Testis (tissue), 3 donors: ENCODE measurements around the gene FAM228A. TPM values are rescaled to one million over a fixed set of nuclear protein-coding genes. Genes with fewer than 3 reads are reported as not detected.

Experiments used
- DNase-seq: peaks from one replicate; pipeline ENCODE4 v3.0.0-alpha.2; 2019
- H3K27ac ChIP-seq, 2 donors: fragments of 200-600 bp; sonication (generic); one replicate each; pipeline ENCODE4 v1.5.1; 2019
- H3K27me3 ChIP-seq: fragments of 200-600 bp; sonication (generic); one replicate; pipeline ENCODE4 v1.5.1; 2019
- H3K36me3 ChIP-seq: fragments of 200-600 bp; sonication (generic); one replicate; pipeline ENCODE4 v1.5.1; 2017; ENCODE audit warnings: low read depth; ENCODE audit errors: missing control alignments
- H3K4me1 ChIP-seq: fragments of 200-600 bp; sonication (generic); one replicate; pipeline ENCODE4 v1.5.1; 2019
- H3K4me3 ChIP-seq, 2 donors: fragments of 200-600 bp; sonication (generic); one replicate each; pipeline ENCODE4 v1.5.1; 2017 to 2019
- H3K9me3 ChIP-seq: fragments of 200-600 bp; sonication (generic); one replicate; pipeline ENCODE4 v1.5.1; 2017
- POLR2A ChIP-seq: fragments of 450-650 bp; IDR thresholded peaks from one replicate; pipeline ENCODE4 v1.6.1; 2017; ENCODE audit warnings: antibody characterized with exemption, mild to moderate bottlenecking, moderate library complexity
- WGBS, 2 donors: methylation state at CpG; one replicate each; pipeline ENCODE4 v1.1.5; 2018; 5-methylcytosine and 5-hydroxymethylcytosine counted together
- intact Hi-C: fragments of 100-400 bp; cut with DNase I; formaldehyde crosslinking; loops from one replicate; pipeline ENCODE4 v1.15.1; 2023; ENCODE audit warnings: low total_unique reads
- polyA plus RNA-seq: library from polyadenylated mRNA; stranded (reverse); fragments of 350-450 nt; fragmentation: Illumina TruSeq; extraction: RNeasy Lipid Tissue Mini Kit (QIAGEN cat#74804); gene quantifications from one replicate; pipeline ENCODE4 v1.2.3, GENCODE V29; 2014; ENCODE audit warnings: low read depth, low replicate concordance; ENCODE audit not compliant: insufficient read depth
- total RNA-seq, 2 donors: library from RNA; depleted of rRNA; stranded (reverse); fragments of >200 nt; gene quantifications; one replicate each; pipeline ENCODE4 v1.2.3, GENCODE V29; 2016
- TF ChIP-seq, protein P1 (sequence below), 3 experiments: fragments of 450-650 bp in 2 of 3; fragments of 200-600 bp in 1 of 3; sonication (generic) in 1 of 3; IDR thresholded peaks; one replicate each; pipeline ENCODE4 v1.5.1; 2016 to 2019; ENCODE audit warnings: antibody characterized with exemption in 3 of 3, mild to moderate bottlenecking in 2 of 3, moderate library complexity in 1 of 3

Gene FAM228A
- total and polyA plus RNA-seq, 3 donors from 2014 or later = 29.7 to 72.4 (median 33.4) TPM

DNA sequence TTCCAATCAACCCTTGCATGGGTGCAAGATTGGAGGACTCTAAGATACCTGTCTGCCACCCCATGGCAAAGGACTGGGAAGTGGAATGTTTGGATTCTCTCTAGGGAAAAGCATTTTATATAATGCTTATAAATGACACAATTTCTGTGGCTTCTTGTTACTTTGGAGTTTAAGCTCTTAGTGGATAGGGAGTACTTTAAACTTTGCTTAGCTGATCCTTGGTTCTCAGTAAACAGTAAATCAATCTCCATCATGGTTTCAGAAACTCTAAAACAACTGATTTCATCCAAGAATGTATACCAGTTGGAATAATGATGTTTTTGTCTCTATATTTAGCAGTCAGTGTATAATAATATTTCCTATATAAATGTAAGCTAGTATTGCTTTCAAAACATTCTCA lies 14.1 kb upstream of the FAM228A start:
- Histone ChIP-seq H3K9me3 (no peaks in the 10 kb centered on the region), H3K27ac (no peak overlapping the region), H3K4me1 (no peaks in the 10 kb centered on the region), H3K4me3 (no peak overlapping the region), H3K36me3 (no peaks in the 10 kb centered on the region), H3K27me3 (no peaks in the 10 kb centered on the region)
- DNase-seq = no peak
- TF ChIP-seq POLR2A = no peak
- intact Hi-C loops = no loop called here

DNA sequence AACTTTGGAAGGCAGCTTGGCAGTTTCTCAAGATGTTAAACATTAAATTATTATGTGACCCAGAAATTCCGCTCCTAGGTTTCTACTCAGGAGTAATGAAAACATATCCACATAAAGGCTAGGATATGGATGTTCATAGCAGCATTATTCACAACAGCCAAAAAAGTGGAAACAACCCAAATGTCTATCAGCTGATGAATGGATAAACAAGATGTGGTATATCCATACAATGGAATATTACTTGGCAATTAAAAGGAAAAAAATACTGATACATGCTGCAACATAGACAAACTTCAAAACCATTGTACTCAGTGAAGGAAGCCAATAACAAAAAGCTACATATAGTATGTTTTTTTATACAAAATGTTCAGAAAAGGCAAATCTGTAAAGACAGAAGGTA lies 12.4 kb upstream of the FAM228A start:
- WGBS, 2 donors = 95 to 100% methylated on average over 1 of the region's 1 CpG
- intact Hi-C loops = no loop called here
- no peak for TF ChIP-seq POLR2A
- TF ChIP-seq, protein P1, sequence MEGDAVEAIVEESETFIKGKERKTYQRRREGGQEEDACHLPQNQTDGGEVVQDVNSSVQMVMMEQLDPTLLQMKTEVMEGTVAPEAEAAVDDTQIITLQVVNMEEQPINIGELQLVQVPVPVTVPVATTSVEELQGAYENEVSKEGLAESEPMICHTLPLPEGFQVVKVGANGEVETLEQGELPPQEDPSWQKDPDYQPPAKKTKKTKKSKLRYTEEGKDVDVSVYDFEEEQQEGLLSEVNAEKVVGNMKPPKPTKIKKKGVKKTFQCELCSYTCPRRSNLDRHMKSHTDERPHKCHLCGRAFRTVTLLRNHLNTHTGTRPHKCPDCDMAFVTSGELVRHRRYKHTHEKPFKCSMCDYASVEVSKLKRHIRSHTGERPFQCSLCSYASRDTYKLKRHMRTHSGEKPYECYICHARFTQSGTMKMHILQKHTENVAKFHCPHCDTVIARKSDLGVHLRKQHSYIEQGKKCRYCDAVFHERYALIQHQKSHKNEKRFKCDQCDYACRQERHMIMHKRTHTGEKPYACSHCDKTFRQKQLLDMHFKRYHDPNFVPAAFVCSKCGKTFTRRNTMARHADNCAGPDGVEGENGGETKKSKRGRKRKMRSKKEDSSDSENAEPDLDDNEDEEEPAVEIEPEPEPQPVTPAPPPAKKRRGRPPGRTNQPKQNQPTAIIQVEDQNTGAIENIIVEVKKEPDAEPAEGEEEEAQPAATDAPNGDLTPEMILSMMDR (IDR thresholded peaks at IDR 0.05) = no peak

DNA sequence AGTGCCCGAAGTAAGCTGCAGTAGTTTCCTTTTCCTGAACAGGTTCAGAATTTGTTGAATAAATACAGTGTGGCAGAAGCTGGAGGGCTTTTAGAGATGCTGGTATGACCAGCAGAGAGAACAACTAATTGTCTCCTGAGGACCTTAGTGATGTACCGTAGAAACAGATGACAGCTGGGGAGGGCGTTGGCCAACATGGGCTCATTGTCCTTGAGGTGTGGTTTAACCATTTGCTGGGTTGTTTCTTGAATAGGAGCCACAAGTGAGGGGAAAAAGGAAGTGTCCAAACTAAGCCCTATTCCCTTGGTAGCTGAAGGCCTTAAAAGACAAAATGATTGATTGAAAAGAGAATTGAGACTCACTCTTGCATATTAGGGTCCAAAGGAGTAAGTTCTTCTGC lies 11.7 kb upstream of the FAM228A start:
- H3K4me3 ChIP-seq = no peak overlapping the region
- H3K9me3 ChIP-seq = no peaks in the 10 kb centered on the region
- WGBS, 2 donors = 58 to 59% methylated on average over 3 of the region's 3 CpGs
- no peaks in the 10 kb centered on the region for H3K36me3 ChIP-seq
- no peaks in the 10 kb centered on the region for H3K4me1 ChIP-seq
- intact Hi-C loops = no loop called here
- DNase-seq = no peak
- TF ChIP-seq, protein P1 (IDR thresholded peaks at IDR 0.05) = no peak
- TF ChIP-seq POLR2A = no peak
- H3K27me3 ChIP-seq = no peaks in the 10 kb centered on the region
- H3K27ac ChIP-seq = no peak overlapping the region

More for the DNA sequence above, 12.4 kb upstream of the FAM228A start:
- DNase-seq = no peak
- no peaks in the 10 kb centered on the region for H3K27me3 ChIP-seq
- no peak overlapping the region for H3K27ac ChIP-seq
- no peaks in the 10 kb centered on the region for H3K9me3 ChIP-seq
- H3K4me3 ChIP-seq = no peak overlapping the region
- H3K4me1 ChIP-seq = no peaks in the 10 kb centered on the region
- H3K36me3 ChIP-seq = no peaks in the 10 kb centered on the region

DNA sequence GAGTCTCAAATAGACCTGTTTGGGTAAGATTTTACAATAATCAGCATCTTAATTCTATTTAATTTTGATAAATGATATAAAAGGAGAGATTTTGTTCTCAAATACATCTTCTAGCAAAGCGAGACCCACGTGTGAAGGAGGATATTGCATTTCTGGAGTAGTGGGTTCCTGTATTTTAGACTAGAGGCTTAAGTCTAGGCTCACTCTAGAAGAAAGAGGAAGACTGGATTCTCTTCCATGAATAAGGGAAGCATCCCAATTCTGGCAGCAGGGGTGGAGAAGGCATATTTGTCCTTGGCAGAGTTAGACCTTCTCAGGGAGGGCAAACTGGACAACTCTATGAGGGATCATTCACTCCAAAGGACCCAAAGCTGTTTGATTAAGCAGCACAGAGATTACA lies 11.3 kb upstream of the FAM228A start:
- Histone ChIP-seq H3K36me3 (no peaks in the 10 kb centered on the region), H3K27ac (no peak overlapping the region), H3K4me3 (no peak overlapping the region), H3K27me3 (no peaks in the 10 kb centered on the region), H3K9me3 (no peaks in the 10 kb centered on the region), H3K4me1 (no peaks in the 10 kb centered on the region)
- no peak for DNase-seq
- 93 to 95% methylated on average over 2 of the region's 2 CpGs for WGBS, 2 donors
- no peak for TF ChIP-seq POLR2A
- intact Hi-C loops = no loop called here

DNA sequence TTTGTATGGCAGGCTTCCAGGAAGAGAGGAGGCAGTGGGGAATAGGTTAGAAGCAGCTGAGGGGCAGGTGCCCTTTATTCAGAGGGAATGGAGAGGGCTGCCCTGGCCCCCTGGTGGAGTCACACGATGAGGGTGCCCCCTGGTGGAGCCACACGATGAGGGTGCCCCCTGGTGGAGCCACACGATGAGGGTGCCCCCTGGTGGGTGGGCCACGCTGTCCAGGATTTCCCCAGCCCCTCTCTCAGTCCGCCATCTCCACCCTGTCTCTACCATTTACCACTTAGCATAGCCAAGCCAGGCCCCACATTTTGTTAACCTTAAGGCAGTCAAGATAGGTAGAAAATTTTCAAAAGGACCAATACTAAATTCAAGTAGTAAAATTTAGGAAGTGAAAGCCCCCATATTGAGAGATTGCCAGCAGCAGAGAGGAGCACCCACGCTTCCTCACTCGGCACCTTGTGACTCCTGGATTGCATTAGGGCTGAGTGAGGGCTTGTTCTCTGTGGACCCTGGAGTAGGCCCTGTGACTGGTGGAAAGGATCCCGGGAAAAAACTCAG lies 10.4 kb upstream of the FAM228A start:
- H3K36me3 ChIP-seq = no peaks in the 10 kb centered on the region
- H3K27ac ChIP-seq = no peak overlapping the region
- H3K4me3 ChIP-seq = no peak overlapping the region
- no peaks in the 10 kb centered on the region for H3K9me3 ChIP-seq
- no peaks in the 10 kb centered on the region for H3K4me1 ChIP-seq
- no peak for TF ChIP-seq POLR2A
- TF ChIP-seq, protein P1 (IDR thresholded peaks at IDR 0.05) = peak in 1 of 3 experiments; percentile 21
- intact Hi-C loops = no loop called here
- WGBS, 2 donors = 55 to 86% methylated on average over 6 to 8 of the region's 8 CpGs
- no peaks in the 10 kb centered on the region for H3K27me3 ChIP-seq
- peak; percentile 25 for DNase-seq

DNA sequence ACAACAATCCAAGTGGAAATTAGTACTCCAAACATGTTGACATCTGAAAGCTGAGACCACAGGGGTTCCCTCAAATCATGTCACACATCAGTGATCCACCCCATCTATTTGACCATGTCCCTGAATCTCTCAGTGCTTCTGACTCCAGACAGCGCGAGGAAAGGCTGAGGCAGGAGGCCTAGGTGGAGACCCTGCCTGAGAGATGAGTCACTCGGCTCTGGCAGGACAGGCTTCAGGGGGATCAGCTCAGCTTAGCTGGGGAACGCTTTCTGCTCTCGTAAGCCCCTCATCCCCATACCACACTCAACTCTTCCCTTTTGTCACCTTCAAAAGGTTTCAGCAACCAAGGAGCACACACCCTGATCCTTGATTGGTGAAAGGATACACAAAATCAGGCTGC lies 5.8 kb upstream of the FAM228A start:
- Histone ChIP-seq H3K4me1 (no peaks in the 10 kb centered on the region), H3K9me3 (no peaks in the 10 kb centered on the region), H3K36me3 (no peaks in the 10 kb centered on the region), H3K27me3 (no peaks in the 10 kb centered on the region), H3K27ac (no peak overlapping the region), H3K4me3 (no peak overlapping the region)
- no peak for DNase-seq
- TF ChIP-seq, protein P1 (IDR thresholded peaks at IDR 0.05) = no peak
- TF ChIP-seq POLR2A = no peak
- WGBS, 2 donors = 83 to 94% methylated on average over 5 of the region's 5 CpGs
- intact Hi-C loops = no loop called here
